HS-27A (cell line): ENCODE measurements around the gene TANGO6.
A peak's percentile ranks its signal among the peaks of the same experiment; 100 is the strongest.
"Not testable (repeated sequence)": the region's sequence is repeated elsewhere in the genome, so short reads cannot be mapped to it uniquely, and the experiment has no call there.

Experiments used
- DNase-seq: peaks from one replicate; pipeline ENCODE4 v3.0.0-alpha.2; 2012; ENCODE audit warnings: low read depth, missing footprints

The TANGO6 gene

DNA sequence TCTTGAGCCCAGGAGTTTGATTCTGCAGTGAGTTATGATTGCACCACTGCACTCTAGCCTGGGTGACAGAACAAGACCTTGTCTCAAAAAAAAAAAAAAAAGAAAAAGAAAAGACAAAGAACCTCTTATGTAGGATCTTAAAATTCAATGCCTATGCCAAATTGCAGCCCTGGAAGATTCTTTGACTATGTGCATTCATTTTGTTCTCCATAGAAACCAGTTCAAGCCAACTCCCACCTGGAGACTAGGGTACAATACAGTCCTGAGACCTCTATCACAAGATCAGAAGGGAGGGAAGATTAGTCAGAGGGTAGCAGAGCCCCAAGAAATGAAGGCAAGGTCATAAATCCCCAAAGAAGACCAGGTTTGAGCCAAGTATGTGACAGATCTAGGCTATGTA lies 171.5 kb downstream of the TANGO6 start:
- DNase-seq: no peak

DNA sequence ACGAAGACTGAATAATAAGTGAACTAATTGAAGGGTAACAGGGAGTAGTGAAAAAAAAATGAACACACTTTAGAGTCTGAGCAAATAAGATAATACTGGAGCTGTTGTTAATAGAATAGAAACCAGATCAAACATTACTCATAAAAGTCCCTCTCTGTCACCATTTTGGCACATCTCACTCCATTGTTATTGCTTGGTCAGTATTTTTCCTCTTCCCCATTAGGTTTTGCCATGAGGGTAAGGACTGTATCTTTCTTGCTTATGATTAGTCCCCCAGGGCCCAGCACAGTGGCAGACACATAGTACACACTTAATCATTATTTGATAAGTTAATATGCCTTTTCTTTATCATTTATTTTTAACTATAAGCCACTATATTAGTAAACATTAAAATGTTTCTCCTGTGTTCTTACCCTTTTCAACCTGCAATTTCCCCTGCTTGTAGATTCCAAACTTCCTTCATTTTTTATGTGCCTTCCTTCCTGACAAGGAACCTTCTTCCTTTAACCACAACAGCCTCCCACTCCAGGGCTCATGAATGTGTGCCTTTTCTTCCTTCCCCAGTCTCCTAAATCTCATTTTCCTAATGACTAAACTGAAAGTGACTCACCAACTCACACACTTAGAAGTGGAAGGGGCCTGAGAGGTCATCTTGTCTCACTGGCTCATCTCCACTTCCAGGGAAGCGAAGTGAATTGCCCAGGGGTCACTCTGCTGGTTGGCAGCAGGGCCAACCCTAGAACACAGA lies 173.9 kb downstream of the TANGO6 start:
- DNase-seq: no peak

DNA sequence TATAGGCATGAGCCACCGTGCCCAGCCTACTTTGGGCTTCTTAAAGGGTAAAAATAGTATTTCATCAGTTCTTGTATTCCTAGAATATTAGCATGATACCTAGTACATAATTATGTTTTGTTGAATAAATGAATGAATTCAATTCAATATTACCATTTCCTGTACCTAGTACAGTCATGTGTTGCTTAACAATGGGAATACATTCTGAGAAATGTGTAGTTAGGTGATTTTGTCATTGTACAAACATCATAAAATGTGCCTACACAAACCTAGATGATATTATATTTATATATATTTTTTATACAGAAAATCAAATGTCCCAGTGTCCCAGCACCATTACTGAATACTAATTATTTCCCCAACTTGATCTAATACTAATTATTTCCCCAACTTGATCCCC lies 176.5 kb downstream of the TANGO6 start:
- no peak for DNase-seq

DNA sequence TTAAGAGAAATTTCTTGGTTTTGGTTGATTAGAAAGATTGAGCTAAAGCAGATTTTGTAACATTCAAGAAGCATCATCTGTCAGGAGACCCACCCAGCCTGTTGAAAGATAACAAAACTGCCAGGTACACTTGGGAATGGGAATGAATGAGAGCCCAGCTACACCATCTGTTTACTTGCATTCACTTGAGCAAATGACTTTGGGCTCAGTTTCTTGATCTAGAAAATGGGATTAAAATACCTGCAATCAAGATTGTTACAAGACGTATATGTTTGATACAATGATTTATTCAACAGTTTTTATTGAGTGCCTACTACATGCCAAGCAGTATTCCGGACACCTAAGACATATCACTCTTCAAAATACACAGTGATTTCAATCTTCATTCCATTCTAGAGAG lies 185.8 kb downstream of the TANGO6 start:
- DNase-seq: no peak

DNA sequence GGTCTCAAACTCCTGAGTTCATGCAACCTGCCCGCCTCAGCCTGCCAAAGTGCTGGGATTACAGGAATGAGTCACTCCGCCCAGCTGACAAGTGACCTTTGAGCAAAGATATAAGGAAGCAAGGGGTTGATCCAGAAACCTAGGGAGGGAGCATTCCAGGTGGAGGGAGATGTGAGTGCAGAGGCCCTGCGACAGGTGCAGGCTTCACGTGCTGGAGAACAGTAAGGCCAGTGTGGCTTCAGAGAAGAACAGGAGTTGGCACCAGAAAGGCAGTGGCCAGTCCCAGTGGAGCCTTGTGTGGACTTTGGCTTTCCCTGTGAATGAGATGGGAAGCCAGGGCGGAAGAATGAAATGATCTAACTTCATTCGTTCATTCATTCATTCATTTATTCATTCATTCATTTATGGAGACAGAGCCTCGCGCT lies 188.6 kb downstream of the TANGO6 start:
- no peak for DNase-seq

DNA sequence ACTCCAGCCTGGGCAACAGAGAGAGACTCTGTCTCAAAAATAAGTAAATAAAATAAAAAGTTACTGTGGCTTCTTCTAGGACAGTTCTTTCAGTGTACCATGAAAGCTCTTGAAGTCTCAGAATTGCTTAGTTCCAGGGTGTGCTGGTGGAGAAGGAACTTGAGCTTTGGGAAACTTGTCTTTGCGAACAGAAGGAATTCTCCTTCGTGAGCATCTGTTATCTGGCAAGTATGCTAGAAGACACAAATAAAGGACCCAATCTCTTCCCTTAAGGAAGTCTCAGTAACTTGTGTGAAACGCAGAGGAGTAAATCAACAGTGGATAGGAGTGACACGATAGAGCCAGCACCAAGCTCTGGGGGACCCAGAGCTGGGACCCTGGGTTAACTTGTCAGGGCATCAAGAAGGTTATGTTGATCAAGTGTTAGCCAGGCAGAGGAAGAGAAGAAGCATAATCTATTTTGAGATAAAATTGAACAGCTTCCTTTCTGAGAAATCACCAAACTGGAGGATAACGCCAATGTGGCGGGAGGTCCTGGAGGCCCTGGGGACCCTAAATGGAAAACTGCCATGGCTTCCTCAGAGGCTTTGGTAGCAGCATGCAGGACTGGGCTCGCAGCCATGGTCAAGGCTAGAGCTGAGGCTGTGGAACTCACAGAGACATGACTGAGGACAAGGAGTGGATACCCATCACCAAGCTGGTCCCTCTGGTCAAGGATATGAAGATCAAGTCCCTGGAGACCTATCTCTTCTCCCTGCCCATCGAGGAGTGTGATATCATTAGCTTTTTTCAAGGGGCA lies 190.0 kb downstream of the TANGO6 start:
- DNase-seq: no peak

DNA sequence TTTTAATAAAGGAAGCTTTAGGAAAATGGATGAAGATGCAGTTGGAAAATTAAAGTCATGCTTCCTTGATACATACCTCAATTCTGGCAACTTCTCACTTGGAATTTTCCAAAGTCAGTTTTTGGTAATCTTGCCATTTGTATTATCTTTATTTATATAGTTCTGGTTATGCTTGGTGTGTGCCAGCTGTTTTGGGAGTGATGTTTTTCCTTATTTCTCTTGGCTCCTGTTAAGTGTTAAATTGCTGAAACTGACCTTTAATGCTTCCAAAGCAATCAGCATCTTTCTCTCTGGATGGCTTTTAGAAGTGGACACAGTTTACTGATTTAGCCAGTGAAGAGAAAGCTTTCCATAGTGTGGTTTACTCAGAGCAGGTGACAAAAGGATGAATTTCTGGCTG lies 192.0 kb downstream of the TANGO6 start:
- DNase-seq: no peak

DNA sequence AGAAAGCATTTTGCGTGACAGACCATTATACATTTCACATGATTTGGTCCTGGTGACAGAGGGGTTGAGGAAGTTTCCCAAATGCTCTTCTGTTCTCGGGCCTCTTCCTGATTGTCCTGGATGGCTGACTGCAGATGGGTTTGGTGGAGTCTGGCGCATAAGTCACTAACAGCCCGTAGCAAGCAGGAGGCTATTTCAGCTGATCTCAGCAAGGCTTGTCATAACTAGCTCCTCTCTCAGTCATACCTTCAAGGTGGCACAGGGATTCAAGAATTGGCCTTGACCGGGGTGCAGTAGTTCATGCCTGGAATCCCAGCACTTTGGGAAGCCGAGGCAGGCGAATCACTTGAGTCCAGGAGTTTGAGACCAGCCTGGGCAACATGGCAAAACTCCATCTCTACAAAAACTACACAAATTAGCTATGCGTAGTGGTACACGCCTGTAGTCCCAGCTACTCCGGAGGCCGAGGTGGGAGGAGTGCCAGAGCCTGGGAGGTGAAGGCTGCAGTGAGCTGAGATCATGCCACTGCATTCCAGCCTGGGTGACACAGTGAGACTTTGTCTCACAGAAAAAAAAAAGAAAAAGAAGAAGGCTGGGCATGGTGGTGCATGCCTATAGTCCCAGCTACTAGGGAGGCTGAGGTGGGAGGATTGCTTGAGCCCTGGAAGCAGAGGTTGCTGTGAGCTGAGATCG lies 193.2 kb downstream of the TANGO6 start:
- no peak for DNase-seq

DNA sequence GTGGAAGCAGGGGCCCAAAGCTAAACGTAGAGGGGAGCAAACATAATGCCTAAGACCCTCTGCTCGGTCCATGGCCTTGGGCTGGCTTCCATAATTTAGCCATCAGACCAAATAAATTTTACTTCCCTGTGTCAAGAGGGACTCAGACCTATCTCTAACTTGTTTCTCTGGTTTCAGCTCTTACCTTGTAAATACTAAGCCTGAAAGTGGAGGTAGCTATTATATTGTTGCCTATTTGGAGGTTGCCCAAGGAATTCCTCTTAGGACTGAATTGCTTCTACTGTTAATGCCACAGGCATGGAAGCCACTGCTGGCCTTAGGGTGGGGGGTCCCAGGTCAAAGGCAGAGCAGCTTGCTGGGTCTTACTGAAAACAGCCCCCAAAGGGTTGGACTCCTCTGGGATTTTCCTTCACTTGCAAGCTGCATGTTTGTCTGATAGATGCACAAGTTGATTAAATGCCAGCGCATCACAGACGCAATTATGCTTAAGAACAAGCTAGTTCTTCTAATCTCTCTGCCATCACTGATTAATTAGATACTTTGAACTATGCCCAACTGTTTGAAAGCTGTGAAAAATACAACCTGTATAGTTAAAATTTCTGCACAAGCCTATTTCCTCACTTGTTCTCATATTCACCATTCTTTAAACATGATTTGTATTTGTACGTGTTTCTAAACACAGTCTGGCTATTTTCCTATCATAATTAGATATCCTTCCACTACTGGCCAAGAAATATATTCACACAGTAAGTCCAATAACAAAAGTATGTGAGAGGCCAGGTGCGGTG lies 194.2 kb downstream of the TANGO6 start:
- no peak for DNase-seq

DNA sequence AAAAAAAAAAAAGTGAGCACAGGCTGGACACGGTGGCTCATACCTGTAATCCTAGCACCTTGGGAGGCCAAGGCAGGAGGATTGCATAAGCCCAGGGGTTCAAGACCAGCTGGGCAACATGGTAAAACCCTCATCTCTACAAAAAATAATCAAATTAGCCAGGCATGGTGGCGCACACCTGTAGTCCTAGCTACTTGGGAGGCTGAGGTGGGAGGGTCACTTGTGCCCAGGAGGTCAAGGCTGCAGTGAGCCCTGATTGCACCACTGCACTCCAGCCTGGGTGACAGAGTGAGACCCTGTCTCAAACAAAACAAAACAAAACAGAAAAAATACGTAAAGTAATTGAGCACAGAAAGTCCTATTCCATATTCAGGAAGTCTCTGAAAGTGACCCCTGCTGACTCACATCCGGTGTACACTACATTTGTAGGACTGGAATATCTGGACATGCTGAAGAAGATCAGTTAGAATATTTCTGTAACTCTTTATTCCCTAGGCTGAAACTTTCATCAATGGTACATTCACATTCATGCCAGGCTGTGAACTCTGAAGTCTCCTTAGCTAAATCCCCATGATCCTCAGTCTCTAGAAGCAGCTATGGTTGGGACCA lies 196.1 kb downstream of the TANGO6 start:
- no peak for DNase-seq

DNA sequence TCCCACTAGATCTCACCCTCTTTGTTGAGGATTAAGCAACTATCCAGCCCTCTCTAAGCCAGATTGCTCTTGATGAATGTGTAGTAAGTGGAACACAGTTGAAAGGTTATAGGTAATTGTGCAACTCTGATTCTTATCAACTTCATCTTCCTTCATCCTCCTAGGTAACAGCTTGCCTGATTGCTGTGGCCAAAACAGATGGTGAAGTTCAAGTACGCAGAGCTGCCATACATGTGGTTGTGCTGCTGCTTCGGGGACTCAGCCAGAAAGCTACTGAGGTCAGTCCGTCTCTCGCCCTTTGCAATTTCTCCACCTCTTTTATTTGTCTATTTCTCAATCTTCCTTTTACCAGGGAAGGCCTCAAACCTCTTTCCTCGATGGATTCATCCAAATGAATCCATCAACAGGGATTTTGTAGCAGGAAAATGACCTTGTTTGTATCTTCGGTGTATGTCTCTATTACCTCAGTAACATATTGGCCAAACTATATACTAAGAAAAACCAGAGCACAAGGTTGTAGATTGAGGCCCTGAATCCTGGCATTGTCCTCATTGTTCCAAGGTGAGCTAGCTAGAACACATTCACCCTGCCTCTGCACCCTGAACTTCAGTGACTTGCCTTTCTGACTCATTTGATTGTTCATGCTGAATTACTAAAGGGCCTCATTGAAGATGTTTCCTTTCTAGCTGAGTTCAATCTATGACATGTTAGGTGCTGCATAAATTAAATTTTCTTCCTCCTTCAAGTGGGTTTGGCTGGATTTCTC lies 197.0 kb downstream of the TANGO6 start:
- DNase-seq: no peak

DNA sequence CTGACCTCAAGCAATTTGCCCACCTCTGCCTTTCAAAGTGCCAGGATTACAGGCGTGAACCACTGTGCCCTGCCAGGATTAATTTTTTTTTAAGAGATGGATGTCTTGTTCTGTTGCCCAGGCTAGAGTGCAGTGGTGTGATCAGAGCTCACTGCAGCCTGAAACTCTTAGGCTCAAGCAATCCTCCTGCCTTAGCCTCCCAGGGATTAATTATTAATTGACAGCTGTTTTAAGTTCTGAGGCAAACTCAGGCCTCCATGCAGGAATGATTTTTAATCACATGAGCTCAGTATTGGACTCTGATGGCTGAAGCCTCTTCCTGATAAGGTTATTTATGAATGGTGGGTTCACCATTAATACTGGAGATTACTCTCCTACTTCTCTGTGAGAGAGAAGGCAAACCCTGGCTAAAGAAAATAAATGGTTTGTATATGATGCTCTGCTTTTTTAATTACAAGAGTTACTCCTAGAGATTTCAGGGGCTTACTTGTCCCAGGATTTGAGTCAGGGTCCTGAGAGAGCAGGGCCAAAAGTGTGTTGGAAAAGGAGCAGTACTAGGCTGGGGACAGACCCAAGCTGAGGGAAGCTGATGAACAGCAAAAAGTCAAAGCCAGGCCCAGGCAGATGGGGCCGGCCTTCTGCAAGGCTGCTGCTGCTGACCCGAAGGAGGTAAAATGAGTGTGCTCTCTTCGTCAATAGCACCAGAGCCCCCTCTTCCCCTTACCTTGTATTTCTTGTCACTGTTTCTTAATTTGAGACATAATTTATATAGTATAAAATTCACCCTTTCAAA lies 205.2 kb downstream of the TANGO6 start:
- no peak for DNase-seq

DNA sequence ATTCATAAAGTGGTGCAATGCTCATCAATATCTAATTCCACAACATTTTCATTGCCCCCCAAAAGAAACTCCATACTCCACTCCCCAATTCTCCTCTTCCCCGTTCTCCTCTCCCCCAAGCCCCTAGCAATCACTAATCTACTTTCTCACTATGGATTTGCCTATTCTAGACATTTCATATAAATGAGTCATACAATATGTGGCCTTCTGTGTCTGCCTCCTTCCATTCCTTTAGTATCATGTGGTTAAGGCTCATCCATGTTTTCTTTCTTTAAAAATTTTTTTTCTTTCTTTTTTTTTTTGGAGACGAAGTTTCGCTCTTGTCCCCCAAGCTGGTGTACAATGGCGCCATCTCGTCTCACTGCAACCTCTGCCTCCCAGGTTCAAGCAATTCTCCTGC lies 205.8 kb downstream of the TANGO6 start:
- peak; percentile 43 for DNase-seq

DNA sequence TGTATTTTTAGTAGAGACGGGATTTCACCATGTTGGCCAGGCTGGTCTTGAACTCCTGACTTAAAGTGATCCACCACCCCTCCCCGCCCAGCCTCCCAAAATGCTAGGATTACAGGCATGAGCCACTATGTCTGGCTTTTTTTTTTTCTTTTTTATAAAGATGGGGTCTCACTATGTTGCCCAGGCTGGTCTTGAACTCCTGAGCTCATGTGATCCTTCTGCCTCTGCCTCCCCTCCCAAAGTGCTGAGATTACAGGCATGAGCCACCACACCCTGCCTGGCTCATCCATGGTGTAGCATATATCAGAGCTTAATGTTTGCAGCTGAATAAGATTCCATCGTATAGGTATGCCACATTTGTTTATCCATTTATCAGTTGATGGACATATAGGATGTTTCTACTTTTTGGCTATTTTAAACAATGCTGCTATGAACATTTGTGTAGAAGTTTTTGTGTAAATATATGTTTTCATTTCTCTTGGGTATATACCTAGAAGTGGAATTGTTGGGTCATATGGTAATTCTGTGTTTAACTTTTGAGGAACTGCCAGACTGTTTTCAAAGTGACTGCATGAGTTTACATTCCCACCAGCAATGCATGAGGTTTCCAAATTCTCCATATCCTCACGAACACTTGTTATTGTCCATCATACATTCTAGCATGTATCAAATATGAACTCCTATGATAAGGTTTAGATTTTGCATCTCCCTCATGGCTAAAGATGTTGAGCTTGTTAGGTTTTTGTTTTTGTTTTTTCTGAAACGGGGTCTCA lies 206.5 kb downstream of the TANGO6 start:
- no peak for DNase-seq

DNA sequence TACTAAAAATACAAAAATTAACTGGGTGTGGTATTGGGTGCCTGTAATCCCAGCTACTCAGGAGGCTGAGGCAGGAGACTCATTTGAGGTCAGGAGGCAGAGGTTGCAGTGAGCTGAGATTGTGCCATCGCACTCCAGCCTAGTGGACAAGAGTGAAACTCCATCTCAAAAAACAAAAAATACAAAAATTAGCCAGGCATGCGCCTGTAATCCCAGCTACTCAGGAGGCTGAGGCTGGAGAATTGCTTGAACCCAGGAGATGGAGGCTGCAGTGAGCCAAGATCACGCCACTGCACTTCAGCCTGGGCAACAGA lies 208.1 kb downstream of the TANGO6 start:
- DNase-seq: not testable (repeated sequence)

DNA sequence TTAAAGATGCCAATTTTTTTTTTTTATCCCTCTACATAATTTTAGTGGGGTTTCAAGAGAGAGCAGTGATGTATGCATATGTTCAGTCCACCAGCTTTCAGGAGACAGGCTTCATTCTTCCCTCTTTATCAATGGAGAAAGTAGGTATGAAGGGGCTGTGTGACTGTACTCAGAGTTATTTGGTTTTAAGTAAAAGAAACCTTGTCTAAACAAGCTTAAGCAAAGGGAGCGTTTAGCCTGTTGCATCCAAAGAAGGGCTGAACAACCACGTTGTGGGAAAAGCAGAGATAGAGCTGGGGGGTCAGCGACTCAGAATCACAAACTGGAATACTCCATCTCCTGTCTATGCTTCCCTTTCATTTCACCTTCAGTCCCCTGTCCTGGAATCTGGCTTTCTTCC lies 211.7 kb downstream of the TANGO6 start:
- no peak for DNase-seq

DNA sequence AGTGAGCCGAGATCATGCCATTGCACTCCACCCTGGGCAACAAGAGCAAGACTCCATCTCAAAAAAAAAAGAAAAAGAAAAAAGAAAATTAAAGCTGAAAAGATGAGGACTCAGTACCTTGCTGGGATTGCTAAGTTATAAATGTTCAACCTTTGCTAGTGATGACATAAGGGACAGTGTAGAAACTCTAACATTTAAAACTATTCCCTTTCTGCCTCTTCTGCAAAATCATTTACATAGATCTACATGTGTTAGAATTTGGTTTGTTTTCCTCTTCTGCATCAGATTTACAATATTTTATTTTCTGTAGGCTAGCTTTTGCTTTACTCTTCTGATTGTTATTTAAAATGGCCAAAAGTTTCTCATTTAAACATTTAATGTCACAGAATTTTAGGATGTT lies 212.6 kb downstream of the TANGO6 start:
- DNase-seq: no peak

DNA sequence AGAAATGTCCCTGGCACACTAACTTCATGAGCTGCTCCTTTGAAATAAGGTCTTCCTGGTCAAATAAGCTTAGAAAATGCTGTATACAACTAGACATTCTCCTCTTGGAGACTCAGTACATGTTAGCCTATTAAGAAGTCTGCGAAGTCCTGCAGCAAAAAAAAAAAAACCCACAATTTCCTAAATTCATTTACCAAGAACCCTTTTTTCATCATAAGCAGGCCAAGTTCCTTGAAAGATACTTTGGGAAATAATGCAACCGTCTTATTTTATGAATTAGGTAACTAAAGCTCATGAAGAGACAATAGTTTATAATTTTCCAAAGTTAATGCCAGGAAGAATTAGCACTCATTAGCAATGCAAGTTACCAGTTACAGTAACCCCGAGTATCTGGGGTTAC lies 213.1 kb downstream of the TANGO6 start:
- no peak for DNase-seq
